SK-N-SH (cell line): Measurements from ENCODE around the gene UEVLD.

ENCODE experiments used
- POLR2AphosphoS5 ChIP-seq: IDR thresholded peaks from 2 replicates; pipeline ENCODE4 v1.6.1; 2012; ENCODE audit warnings: low read depth, low read length
- TF ChIP-seq, protein P1 (sequence below): fragments of 200-600 bp; sonication (generic); IDR thresholded peaks from 2 replicates; pipeline ENCODE4 v1.6.1; 2017; ENCODE audit warnings: antibody characterized with exemption, mild to moderate bottlenecking, moderate library complexity

DNA sequence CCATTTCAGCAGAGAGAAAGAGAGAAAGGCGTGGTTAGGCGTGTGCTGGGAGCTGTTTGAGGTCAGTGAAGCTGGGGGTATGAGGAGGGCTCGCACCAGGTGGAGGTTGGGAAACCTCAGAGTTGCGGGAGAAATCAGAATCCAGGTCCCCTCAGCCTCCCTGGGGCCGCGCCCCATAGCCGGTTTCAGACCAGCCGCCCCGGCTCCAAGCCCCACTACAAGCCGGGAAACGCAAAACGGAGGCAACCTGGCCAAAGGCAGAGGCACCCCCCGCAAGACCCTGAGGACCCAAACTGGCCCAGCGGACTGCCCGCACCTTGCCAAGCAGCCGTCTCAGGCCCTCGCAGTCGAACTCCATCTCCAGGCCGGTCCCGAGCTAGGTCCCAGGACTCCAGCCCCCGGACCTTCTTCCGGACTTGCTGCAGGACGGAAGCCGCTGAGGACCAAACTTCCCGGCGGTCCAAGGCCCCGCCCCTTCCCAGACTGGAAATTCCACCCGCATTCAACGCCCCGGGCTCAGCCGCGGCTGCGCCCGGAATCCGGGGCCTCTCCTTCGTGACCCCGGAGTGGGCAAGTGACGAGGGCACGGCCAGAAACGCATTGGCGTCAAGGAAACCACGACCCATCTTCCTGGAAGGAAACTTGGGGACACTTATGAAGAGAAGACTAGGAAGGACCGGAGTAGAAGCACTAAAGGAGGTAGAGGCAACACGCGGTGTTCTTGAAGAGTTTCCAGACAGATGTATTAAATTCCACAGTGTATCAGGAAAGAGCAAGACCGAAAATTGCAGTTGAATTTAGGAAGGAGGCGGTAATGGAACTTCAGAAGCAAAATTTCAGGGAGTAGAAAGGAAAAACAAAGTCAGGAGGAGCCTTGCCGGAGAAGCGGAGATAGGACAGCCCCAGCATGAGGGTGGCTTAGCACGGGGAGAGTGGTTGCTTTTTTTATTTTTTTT is at the start of gene UEVLD:
- TF ChIP-seq, protein P1, sequence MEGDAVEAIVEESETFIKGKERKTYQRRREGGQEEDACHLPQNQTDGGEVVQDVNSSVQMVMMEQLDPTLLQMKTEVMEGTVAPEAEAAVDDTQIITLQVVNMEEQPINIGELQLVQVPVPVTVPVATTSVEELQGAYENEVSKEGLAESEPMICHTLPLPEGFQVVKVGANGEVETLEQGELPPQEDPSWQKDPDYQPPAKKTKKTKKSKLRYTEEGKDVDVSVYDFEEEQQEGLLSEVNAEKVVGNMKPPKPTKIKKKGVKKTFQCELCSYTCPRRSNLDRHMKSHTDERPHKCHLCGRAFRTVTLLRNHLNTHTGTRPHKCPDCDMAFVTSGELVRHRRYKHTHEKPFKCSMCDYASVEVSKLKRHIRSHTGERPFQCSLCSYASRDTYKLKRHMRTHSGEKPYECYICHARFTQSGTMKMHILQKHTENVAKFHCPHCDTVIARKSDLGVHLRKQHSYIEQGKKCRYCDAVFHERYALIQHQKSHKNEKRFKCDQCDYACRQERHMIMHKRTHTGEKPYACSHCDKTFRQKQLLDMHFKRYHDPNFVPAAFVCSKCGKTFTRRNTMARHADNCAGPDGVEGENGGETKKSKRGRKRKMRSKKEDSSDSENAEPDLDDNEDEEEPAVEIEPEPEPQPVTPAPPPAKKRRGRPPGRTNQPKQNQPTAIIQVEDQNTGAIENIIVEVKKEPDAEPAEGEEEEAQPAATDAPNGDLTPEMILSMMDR: no peak
- TF ChIP-seq POLR2AphosphoS5: peak; percentile 91
